Measurements from ENCODE around the gene CXCL11.
"Not testable (repeated sequence)": the region's sequence is repeated elsewhere in the genome, so short reads cannot be mapped to it uniquely, and the experiment has no call there.

CXCL11 gene

GRCh38 chr4:76044686-76045085 is 8.8 kb upstream of the CXCL11 start:
- not testable (repeated sequence) for H2AFZ ChIP-seq (ENCODE audit: low read length); H4K20me1 ChIP-seq (ENCODE audit: insufficient read depth, low read length); H3K27me3 ChIP-seq (ENCODE audit: insufficient read depth, low read length); H3K79me2 ChIP-seq (ENCODE audit: insufficient read depth, low read length); H3K27ac ChIP-seq (ENCODE audit: low read depth, low read length, poor library complexity, severe bottlenecking); H3K36me3 ChIP-seq (ENCODE audit: insufficient read depth, low read length); H3K9me3 ChIP-seq (ENCODE audit: low read length); H3F3A ChIP-seq (ENCODE audit: insufficient read depth, low read length); H3K9me2 ChIP-seq (ENCODE audit: low read depth, low read length); H3K4me2 ChIP-seq (ENCODE audit: low read length); H3K4me1 ChIP-seq (ENCODE audit: insufficient read depth, low read length, severe bottlenecking); H3K9ac ChIP-seq (ENCODE audit: low read length); H3K4me3 ChIP-seq (ENCODE audit: low read depth, low read length, poor library complexity, severe bottlenecking)

GRCh38 chr4:76043306-76043705 is 7.4 kb upstream of the CXCL11 start:
- not testable (repeated sequence) for H3K79me2 ChIP-seq (ENCODE audit: insufficient read depth, low read length); H2AFZ ChIP-seq (ENCODE audit: low read length); H3F3A ChIP-seq (ENCODE audit: insufficient read depth, low read length); H4K20me1 ChIP-seq (ENCODE audit: insufficient read depth, low read length); H3K4me1 ChIP-seq (ENCODE audit: insufficient read depth, low read length, severe bottlenecking); H3K9me3 ChIP-seq (ENCODE audit: low read length); H3K4me2 ChIP-seq (ENCODE audit: low read length); H3K27ac ChIP-seq (ENCODE audit: low read depth, low read length, poor library complexity, severe bottlenecking); H3K9ac ChIP-seq (ENCODE audit: low read length); H3K9me2 ChIP-seq (ENCODE audit: low read depth, low read length); H3K4me3 ChIP-seq (ENCODE audit: low read depth, low read length, poor library complexity, severe bottlenecking); H3K27me3 ChIP-seq (ENCODE audit: insufficient read depth, low read length); H3K36me3 ChIP-seq (ENCODE audit: insufficient read depth, low read length)

GRCh38 chr4:76042241-76042998 is 6.5 kb upstream of the CXCL11 start:
- not testable (repeated sequence) for H2AFZ ChIP-seq (ENCODE audit: low read length); H3K4me2 ChIP-seq (ENCODE audit: low read length); H3K36me3 ChIP-seq (ENCODE audit: insufficient read depth, low read length); H3K27ac ChIP-seq (ENCODE audit: low read depth, low read length, poor library complexity, severe bottlenecking); H3K4me3 ChIP-seq (ENCODE audit: low read depth, low read length, poor library complexity, severe bottlenecking); H3F3A ChIP-seq (ENCODE audit: insufficient read depth, low read length); H3K79me2 ChIP-seq (ENCODE audit: insufficient read depth, low read length); H3K9me2 ChIP-seq (ENCODE audit: low read depth, low read length); H3K9ac ChIP-seq (ENCODE audit: low read length); H4K20me1 ChIP-seq (ENCODE audit: insufficient read depth, low read length); H3K4me1 ChIP-seq (ENCODE audit: insufficient read depth, low read length, severe bottlenecking); H3K27me3 ChIP-seq (ENCODE audit: insufficient read depth, low read length); H3K9me3 ChIP-seq (ENCODE audit: low read length)

GRCh38 chr4:76036855-76037254 is 985 bp upstream of the CXCL11 start:
- Histone ChIP-seq H3K9me3 (ENCODE audit: low read length) (no peaks in the 10 kb centered on the region), H3K4me2 (ENCODE audit: low read length) (no peak overlapping the region), H3F3A (ENCODE audit: insufficient read depth, low read length) (no peaks in the 10 kb centered on the region), H3K9ac (ENCODE audit: low read length) (no peak overlapping the region), H3K4me3 (ENCODE audit: low read depth, low read length, poor library complexity, severe bottlenecking) (no peak overlapping the region), H2AFZ (ENCODE audit: low read length) (no peak overlapping the region), H3K9me2 (ENCODE audit: low read depth, low read length) (no peaks in the 10 kb centered on the region), H3K4me1 (ENCODE audit: insufficient read depth, low read length, severe bottlenecking) (no peaks in the 10 kb centered on the region), H3K79me2 (ENCODE audit: insufficient read depth, low read length) (no peaks in the 10 kb centered on the region), H4K20me1 (ENCODE audit: insufficient read depth, low read length) (no peaks in the 10 kb centered on the region), H3K36me3 (ENCODE audit: insufficient read depth, low read length) (no peaks in the 10 kb centered on the region), H3K27ac (ENCODE audit: low read depth, low read length, poor library complexity, severe bottlenecking) (no peak overlapping the region), H3K27me3 (ENCODE audit: insufficient read depth, low read length) (no peaks in the 10 kb centered on the region)
- TF ChIP-seq EZH2 (IDR thresholded peaks at IDR 0.05; ENCODE audit: borderline replicate concordance, low read length), result no peak
- no peak for TF ChIP-seq CTCF (IDR thresholded peaks at IDR 0.05; ENCODE audit: low read length)

Data from OCI-LY1 (cell line).